H1 (cell line): ENCODE data around the gene AAK1. TPM values are rescaled to one million over a fixed set of nuclear protein-coding genes. Genes with fewer than 3 reads are reported as not detected.

Experiments used
- CTCF ChIA-PET: fragments of 300-600 bp; sonication (Branson Sonifier 250); formaldehyde crosslinking; loops from one replicate; lab custom pipeline; 2021; ENCODE audit not compliant: partially characterized antibody; lab: Charles Lee
- POLR2A ChIA-PET: fragments of 300-600 bp; sonication (Branson Sonifier 250); formaldehyde crosslinking; loops from one replicate; lab custom pipeline; 2021; ENCODE audit warnings: inconsistent platforms; ENCODE audit not compliant: partially characterized antibody; lab: Charles Lee
- DNase-seq, 2 experiments: peaks; one replicate each; pipeline versions ENCODE4 v3.0.0 to v3.0.0-alpha.2; 2010 to 2022; ENCODE audit warnings: low spot score in 2 of 2, low read depth in 1 of 2, mixed read lengths in 1 of 2
- FAIRE-seq: peaks from 2 replicates; lab custom pipeline; 2011; peaks lifted over from hg19 to GRCh38; lab: Jason Lieb, UNC
- H2AFZ ChIP-seq: 2 replicates; pipeline ENCODE4 v1.8.1; 2012; ENCODE audit warnings: low read length, inconsistent platforms
- H2AK5ac ChIP-seq: 2 replicates; pipeline ENCODE4 v1.6.1; 2013; ENCODE audit warnings: low read depth, low read length
- H2BK120ac ChIP-seq: replicated peaks from 2 replicates; pipeline ENCODE3; 2013; ENCODE audit warnings: low read depth, low read length, inconsistent platforms
- H2BK12ac ChIP-seq: 2 replicates; pipeline ENCODE4 v1.6.1; 2013; ENCODE audit warnings: low read depth, low read length
- H2BK15ac ChIP-seq: 2 replicates; pipeline ENCODE4 v1.6.1; 2013; ENCODE audit warnings: low read length
- H2BK20ac ChIP-seq: 2 replicates; pipeline ENCODE4 v1.6.1; 2013; ENCODE audit warnings: low read length
- H2BK5ac ChIP-seq: 2 replicates; pipeline ENCODE4 v1.6.1; 2013; ENCODE audit warnings: low read depth, low read length
- H3K14ac ChIP-seq: 2 replicates; pipeline ENCODE4 v1.6.1; 2013; ENCODE audit warnings: inconsistent platforms; ENCODE audit not compliant: insufficient read length
- H3K18ac ChIP-seq: 2 replicates; pipeline ENCODE4 v1.6.1; 2013; ENCODE audit warnings: low read length; ENCODE audit errors: extremely low read depth
- H3K23ac ChIP-seq: 2 replicates; pipeline ENCODE4 v1.6.1; 2013; ENCODE audit warnings: inconsistent platforms; ENCODE audit not compliant: insufficient read length
- H3K23me2 ChIP-seq: 2 replicates; pipeline ENCODE4 v1.6.1; 2013; ENCODE audit warnings: low read depth, low read length
- H3K27ac ChIP-seq: 2 replicates; pipeline ENCODE4 v1.6.1; 2011; ENCODE audit warnings: low read depth, low read length, inconsistent platforms
- H3K27me3 ChIP-seq, 4 experiments: replicated peaks in 1 of 4; 1 replicate in 1 of 4; 2 replicates in 3 of 4; pipeline versions ENCODE4 v1.6.1 to v1.8.1; 2011 to 2013; ENCODE audit warnings: low read length in 3 of 4, mild to moderate bottlenecking in 3 of 4, inconsistent platforms in 2 of 4, mixed read lengths in 2 of 4, moderate library complexity in 1 of 4; ENCODE audit not compliant: control insufficient read depth in 3 of 4, insufficient read depth in 3 of 4; ENCODE audit errors: extremely low read depth in 1 of 4
- H3K36me3 ChIP-seq, 4 experiments: 2 replicates each; pipeline versions ENCODE4 v1.6.1 to v1.8.1; 2011 to 2013; ENCODE audit warnings: mild to moderate bottlenecking in 4 of 4, low read length in 3 of 4, moderate library complexity in 2 of 4, control low read depth in 1 of 4, inconsistent platforms in 1 of 4; ENCODE audit not compliant: insufficient read depth in 4 of 4, control insufficient read depth in 2 of 4
- H3K4ac ChIP-seq: replicated peaks from 2 replicates; pipeline ENCODE3; 2013; ENCODE audit warnings: low read length, low read depth, mixed read lengths, inconsistent platforms; ENCODE audit not compliant: insufficient read length
- H3K4me1 ChIP-seq, 4 experiments: replicated peaks in 1 of 4; 1 replicate in 1 of 4; 2 replicates in 3 of 4; pipeline versions ENCODE4 v1.6.1 to v1.8.1; 2011 to 2013; ENCODE audit warnings: low read length in 3 of 4, inconsistent platforms in 2 of 4, mixed read lengths in 1 of 4; ENCODE audit not compliant: insufficient read depth in 4 of 4, control insufficient read depth in 3 of 4
- H3K4me2 ChIP-seq, 2 experiments: 2 replicates each; pipeline versions ENCODE4 v1.6.1 to v1.8.1; 2011 to 2013; ENCODE audit warnings: low read depth in 2 of 2, low read length in 2 of 2, control low read depth in 1 of 2, inconsistent platforms in 1 of 2, mild to moderate bottlenecking in 1 of 2; ENCODE audit not compliant: insufficient read depth in 1 of 2
- H3K4me3 ChIP-seq, 4 experiments: fragments of 200-600, 300-600 bp in 1 of 4; sonication (generic), shearing (Covaris generic), sonication (Bioruptor Twin) in 1 of 4; 2 replicates each; pipeline versions ENCODE4 v1.5.1 to v1.8.1; 2011 to 2016; ENCODE audit warnings: low read length in 4 of 4, low read depth in 3 of 4, control low read depth in 2 of 4, inconsistent platforms in 2 of 4, mild to moderate bottlenecking in 2 of 4, mixed read lengths in 1 of 4, moderate library complexity in 1 of 4; ENCODE audit not compliant: insufficient read depth in 2 of 4; ENCODE audit errors: extremely low read depth in 1 of 4
- H3K56ac ChIP-seq: replicated peaks from 2 replicates; pipeline ENCODE3; 2013; ENCODE audit warnings: low read depth, mild to moderate bottlenecking, mixed read lengths, low read length, inconsistent platforms; ENCODE audit not compliant: insufficient read length
- H3K79me1 ChIP-seq: 2 replicates; pipeline ENCODE4 v1.6.1; 2013; ENCODE audit warnings: low read depth, low read length, control low read depth
- H3K79me2 ChIP-seq, 2 experiments: 2 replicates each; pipeline versions ENCODE4 v1.6.1 to v1.8.1; 2012 to 2013; ENCODE audit warnings: low read length in 2 of 2, mild to moderate bottlenecking in 2 of 2, inconsistent platforms in 1 of 2; ENCODE audit not compliant: insufficient read depth in 2 of 2, control insufficient read depth in 1 of 2
- H3K9ac ChIP-seq, 4 experiments: replicated peaks in 1 of 4; 1 replicate in 1 of 4; 2 replicates in 3 of 4; pipeline versions ENCODE4 v1.6.1 to v1.8.1; 2011 to 2013; ENCODE audit warnings: low read depth in 3 of 4, low read length in 3 of 4, control low read depth in 2 of 4, mild to moderate bottlenecking in 2 of 4, moderate library complexity in 2 of 4, inconsistent platforms in 1 of 4; ENCODE audit errors: extremely low read depth in 1 of 4
- H3K9me3 ChIP-seq, 2 experiments: 2 replicates each; pipeline versions ENCODE4 v1.6.1 to v1.8.1; 2012 to 2013; ENCODE audit warnings: mild to moderate bottlenecking in 2 of 2, moderate library complexity in 2 of 2, control low read depth in 1 of 2, inconsistent platforms in 1 of 2, low read depth in 1 of 2, low read length in 1 of 2, mixed read lengths in 1 of 2; ENCODE audit not compliant: insufficient read depth in 2 of 2
- H4K20me1 ChIP-seq, 2 experiments: replicated peaks in 1 of 2; 2 replicates each; pipeline versions ENCODE3 to v1.8.1; 2011 to 2013; ENCODE audit warnings: inconsistent platforms in 2 of 2, low read length in 2 of 2, mild to moderate bottlenecking in 1 of 2; ENCODE audit not compliant: insufficient read depth in 2 of 2, control insufficient read depth in 1 of 2
- H4K5ac ChIP-seq: 2 replicates; pipeline ENCODE4 v1.6.1; 2013; ENCODE audit warnings: low read length, low read depth, mixed read lengths, inconsistent platforms; ENCODE audit not compliant: insufficient read length
- H4K8ac ChIP-seq: 2 replicates; pipeline ENCODE4 v1.8.0; 2013; ENCODE audit warnings: mild to moderate bottlenecking, moderate library complexity, low read length, inconsistent platforms; ENCODE audit not compliant: insufficient read depth; ENCODE audit errors: extremely low read depth
- H4K91ac ChIP-seq: replicated peaks from 2 replicates; pipeline ENCODE3; 2013; ENCODE audit warnings: low read length, mixed read lengths, inconsistent platforms; ENCODE audit not compliant: insufficient read length
- ATF2 ChIP-seq: IDR thresholded peaks from 2 replicates; pipeline ENCODE4 v1.6.1; 2012; ENCODE audit warnings: low read length, inconsistent platforms
- BRCA1 ChIP-seq: IDR thresholded peaks from 2 replicates; pipeline ENCODE4 v1.6.1; 2012; ENCODE audit warnings: low read depth, low read length, improper control_type of control experiment
- CEBPB ChIP-seq: IDR thresholded peaks from 2 replicates; pipeline ENCODE4 v1.6.1; 2012; ENCODE audit warnings: low read depth, low read length
- CHD1 ChIP-seq: IDR thresholded peaks from 2 replicates; pipeline ENCODE4 v1.6.1; 2012; ENCODE audit warnings: low read depth, low read length, improper control_type of control experiment
- CTBP2 ChIP-seq: IDR thresholded peaks from 2 replicates; pipeline ENCODE4 v1.7.0; 2011; ENCODE audit warnings: borderline replicate concordance, mild to moderate bottlenecking, moderate library complexity, mixed read lengths, low read length; ENCODE audit not compliant: insufficient read depth, insufficient read length
- KDM4A ChIP-seq: IDR thresholded peaks from one replicate; pipeline ENCODE4 v1.7.1; 2012; ENCODE audit warnings: low read depth, mild to moderate bottlenecking, moderate library complexity, low read length, inconsistent platforms; ENCODE audit not compliant: severe bottlenecking
- RAD21 ChIP-seq, 2 experiments: IDR thresholded peaks in 1 of 2; conservative IDR thresholded peaks in 1 of 2; 2 replicates each; pipeline ENCODE4 v1.6.1; 2011; ENCODE audit warnings: low read depth in 2 of 2, low read length in 2 of 2, improper control_type of control experiment in 1 of 2, inconsistent platforms in 1 of 2, mild to moderate bottlenecking in 1 of 2, moderate library complexity in 1 of 2
- SAP30 ChIP-seq: fragments of 300-600 bp; sonication (generic); IDR thresholded peaks from 2 replicates; pipeline ENCODE4 v1.7.1; 2012; ENCODE audit warnings: low read length, moderate library complexity, mild to moderate bottlenecking, inconsistent platforms; ENCODE audit not compliant: insufficient read depth, insufficient replicate concordance
- SIN3A ChIP-seq, 2 experiments: IDR thresholded peaks in 1 of 2; conservative IDR thresholded peaks in 1 of 2; 2 replicates each; pipeline ENCODE4 v1.6.1; 2011 to 2012; ENCODE audit warnings: low read length in 2 of 2, improper control_type of control experiment in 1 of 2, low read depth in 1 of 2, mild to moderate bottlenecking in 1 of 2
- WGBS, 2 experiments: shearing (Covaris generic) in 1 of 2; methylation state at CpG; one replicate each; pipeline versions ENCODE4 v1.1.6 to v1.1.7; 2013 to 2015; ENCODE audit warnings: low lambda C conversion rate in 2 of 2, mixed read lengths in 2 of 2, inconsistent platforms in 1 of 2, low coverage in 1 of 2, missing lambda C conversion rate in 1 of 2; ENCODE audit not compliant: insufficient replicate concordance in 2 of 2, insufficient coverage in 1 of 2, insufficient read length in 1 of 2; ENCODE audit errors: extremely low coverage in 1 of 2, missing lambda C conversion rate in 1 of 2; 5-methylcytosine and 5-hydroxymethylcytosine counted together
- polyA plus RNA-seq, 7 experiments: library from polyadenylated mRNA; depleted of rRNA in 3 of 7; stranded (reverse) in 5 of 7; unstranded in 2 of 7; fragments of >200 nt in 5 of 7; fragments of 200-250 nt in 2 of 7; gene quantifications; 1 replicate in 5 of 7; 2 replicates in 1 of 7; 4 replicates in 1 of 7; pipeline versions ENCODE4 v1.2.1 to v1.2.3, GENCODE V29; 2011 to 2013; ENCODE audit warnings: missing spikeins in 2 of 7, mixed read lengths in 2 of 7
- total RNA-seq: library from RNA; stranded (reverse); fragmentation: NEBNext Ultra II Directional; extraction: Animal tissue kit (Norgen Biotek cat#: 25700); gene quantifications from 2 replicates; pipeline ENCODE4 v1.2.1, GENCODE V29; 2021

AAK1 gene
- total and polyA plus RNA-seq, 2 of the 8 experiments (the other 6 are each of a cell fraction or from before 2014, with no cell fraction given) = 10.0 to 40.5 TPM

- CTCF ChIA-PET = interaction anchor here (0.6 to 11.5 kb wide), 6 partner anchors 10 to 811 kb away, joined by 3 to 128 read pairs (median 3); no protein-coding TSS in a partner anchor
- H3K79me2 ChIP-seq = peaks cover 0 to 10% of the 10 kb centered on the region in 2 experiments; a peak in 1 of 4 replicates
- no peaks in the 10 kb centered on the region for H4K20me1 ChIP-seq
Observed at GRCh38 chr2:69567909-69568300, 75.6 kb downstream of the AAK1 start.

More at GRCh38 chr2:69567909-69568300, 75.6 kb downstream of the AAK1 start:
- TF ChIP-seq CHD1 = no peak
- no peak for TF ChIP-seq BRCA1
- no peak for TF ChIP-seq ATF2
- TF ChIP-seq RAD21 (IDR thresholded peaks at IDR 0.05 in 1 of 2, conservative IDR thresholded peaks at IDR 0.05 in 1 of 2; ENCODE audit: low read depth in 2 of 2, low read length in 2 of 2) = no peak
- no peak for TF ChIP-seq CEBPB
- no peak for TF ChIP-seq SAP30
- no peak for TF ChIP-seq KDM4A
- TF ChIP-seq SIN3A (conservative IDR thresholded peaks at IDR 0.05 in 1 of 2, IDR thresholded peaks at IDR 0.05 in 1 of 2; ENCODE audit: low read depth in 1 of 2, low read length in 2 of 2) = no peak
- no peak for TF ChIP-seq CTBP2
- no peak overlapping the region for H2BK120ac ChIP-seq
- H3K79me1 ChIP-seq = peaks cover 2% of the 10 kb centered on the region; the same call in 1 of the 2 replicates
- DNase-seq = no peak
- POLR2A ChIA-PET = interaction anchor here (1.3 kb wide), 1 partner anchor 156 kb away, joined by 3 read pairs; no protein-coding TSS in a partner anchor
- H2AK5ac ChIP-seq = no peak overlapping the region
- 88% methylated on average over 6 of the region's 6 CpGs; no CpG with 5 or more reads in 1 of the 2 experiments for WGBS, 2 experiments
- no peak for FAIRE-seq
- no peak overlapping the region for H3K4me3 ChIP-seq
- no peak overlapping the region for H3K27ac ChIP-seq
- no peak overlapping the region for H3K18ac ChIP-seq
- no peak overlapping the region for H2BK15ac ChIP-seq
- no peaks in the 10 kb centered on the region for H3K23me2 ChIP-seq
- H4K91ac ChIP-seq = no peak overlapping the region
- H3K9ac ChIP-seq = no peak overlapping the region
- H2BK20ac ChIP-seq = no peak overlapping the region
- no peak overlapping the region for H2BK5ac ChIP-seq
- H3K4me2 ChIP-seq = no peak overlapping the region
- no peak overlapping the region for H2BK12ac ChIP-seq
- H3K9me3 ChIP-seq = no peaks in the 10 kb centered on the region
- no peak overlapping the region for H2AFZ ChIP-seq
- H3K56ac ChIP-seq = no peak overlapping the region
- H4K8ac ChIP-seq = no peak overlapping the region
- H3K4ac ChIP-seq = no peak overlapping the region
- no peak overlapping the region for H3K23ac ChIP-seq
- H3K14ac ChIP-seq = no peak overlapping the region
- no peaks in the 10 kb centered on the region for H3K36me3 ChIP-seq
- no peaks in the 10 kb centered on the region for H3K27me3 ChIP-seq
- H3K4me1 ChIP-seq = no peaks in the 10 kb centered on the region
- no peak overlapping the region for H4K5ac ChIP-seq
